ENCODE measurements around the gene PGLYRP2. TPM values are rescaled to one million over a fixed set of nuclear protein-coding genes. Genes with fewer than 3 reads are reported as not detected.

The PGLYRP2 gene
- total RNA-seq, 1 experiment from 2014 or later: not detected

GRCh38 chr19:15502264-15502663 is 23.0 kb upstream of the PGLYRP2 start:
- Mint-ChIP-seq H3K27me3 (ENCODE audit: unreplicated experiment) (peaks cover 81% of the 10 kb centered on the region), H3K9me3 (ENCODE audit: low read depth, unreplicated experiment) (no peaks in the 10 kb centered on the region), H3K27ac (ENCODE audit: unreplicated experiment) (no peak overlapping the region), H3K36me3 (ENCODE audit: insufficient read depth, unreplicated experiment) (no peaks in the 10 kb centered on the region), H3K4me3 (ENCODE audit: low read depth, unreplicated experiment) (no peak overlapping the region), H3K4me1 (ENCODE audit: low read depth, unreplicated experiment) (peaks cover 6% of the 10 kb centered on the region)
- CTCF ChIA-PET: no interaction called here
- no peak for DNase-seq
- TF ChIP-seq, protein P1, sequence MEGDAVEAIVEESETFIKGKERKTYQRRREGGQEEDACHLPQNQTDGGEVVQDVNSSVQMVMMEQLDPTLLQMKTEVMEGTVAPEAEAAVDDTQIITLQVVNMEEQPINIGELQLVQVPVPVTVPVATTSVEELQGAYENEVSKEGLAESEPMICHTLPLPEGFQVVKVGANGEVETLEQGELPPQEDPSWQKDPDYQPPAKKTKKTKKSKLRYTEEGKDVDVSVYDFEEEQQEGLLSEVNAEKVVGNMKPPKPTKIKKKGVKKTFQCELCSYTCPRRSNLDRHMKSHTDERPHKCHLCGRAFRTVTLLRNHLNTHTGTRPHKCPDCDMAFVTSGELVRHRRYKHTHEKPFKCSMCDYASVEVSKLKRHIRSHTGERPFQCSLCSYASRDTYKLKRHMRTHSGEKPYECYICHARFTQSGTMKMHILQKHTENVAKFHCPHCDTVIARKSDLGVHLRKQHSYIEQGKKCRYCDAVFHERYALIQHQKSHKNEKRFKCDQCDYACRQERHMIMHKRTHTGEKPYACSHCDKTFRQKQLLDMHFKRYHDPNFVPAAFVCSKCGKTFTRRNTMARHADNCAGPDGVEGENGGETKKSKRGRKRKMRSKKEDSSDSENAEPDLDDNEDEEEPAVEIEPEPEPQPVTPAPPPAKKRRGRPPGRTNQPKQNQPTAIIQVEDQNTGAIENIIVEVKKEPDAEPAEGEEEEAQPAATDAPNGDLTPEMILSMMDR (IDR thresholded peaks at IDR 0.05; ENCODE audit: unreplicated experiment): no peak
- intact Hi-C loops (cut with micrococcal nuclease; ENCODE audit: unreplicated experiment): no loop called here
- no TSS peak for BruUV-seq (replicated peaks)

GRCh38 chr19:15501596-15501995 is 22.3 kb upstream of the PGLYRP2 start:
- no peak for DNase-seq
- H3K4me1 Mint-ChIP-seq (ENCODE audit: low read depth, unreplicated experiment): peaks cover 6% of the 10 kb centered on the region
- no peak overlapping the region for H3K4me3 Mint-ChIP-seq (ENCODE audit: low read depth, unreplicated experiment)
- H3K36me3 Mint-ChIP-seq (ENCODE audit: insufficient read depth, unreplicated experiment): no peaks in the 10 kb centered on the region
- intact Hi-C loops (cut with micrococcal nuclease; ENCODE audit: unreplicated experiment): no loop called here
- peaks cover 74% of the 10 kb centered on the region for H3K27me3 Mint-ChIP-seq (ENCODE audit: unreplicated experiment)
- CTCF ChIA-PET: no interaction called here
- TF ChIP-seq, protein P1 (IDR thresholded peaks at IDR 0.05; ENCODE audit: unreplicated experiment): no peak
- H3K9me3 Mint-ChIP-seq (ENCODE audit: low read depth, unreplicated experiment): no peaks in the 10 kb centered on the region
- no TSS peak for BruUV-seq (replicated peaks)
- H3K27ac Mint-ChIP-seq (ENCODE audit: unreplicated experiment): no peak overlapping the region

DNA sequence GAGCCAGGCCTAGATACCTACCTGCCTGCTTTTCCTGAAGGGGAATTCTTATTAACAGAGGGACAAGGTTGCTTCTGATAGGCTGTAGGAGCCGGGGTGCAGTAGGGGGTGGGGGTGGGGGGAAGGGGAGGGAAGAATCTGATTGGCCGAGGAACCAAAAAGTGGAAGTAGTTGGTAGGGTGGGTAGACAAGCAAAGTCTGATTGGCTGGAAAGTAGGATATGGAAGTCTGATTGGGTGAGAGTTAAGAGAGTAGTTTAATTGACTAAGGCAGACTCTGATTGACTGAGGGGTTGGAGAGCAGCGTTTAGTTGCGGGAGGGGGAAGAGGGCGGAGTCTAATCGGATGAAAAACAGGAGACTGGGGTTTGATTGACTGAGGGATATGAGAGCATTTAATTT is 19.6 kb upstream of the PGLYRP2 start:
- Mint-ChIP-seq H3K9me3 (ENCODE audit: low read depth, unreplicated experiment) (no peaks in the 10 kb centered on the region), H3K27me3 (ENCODE audit: unreplicated experiment) (peaks cover 47% of the 10 kb centered on the region), H3K4me1 (ENCODE audit: low read depth, unreplicated experiment) (peaks cover 6% of the 10 kb centered on the region), H3K36me3 (ENCODE audit: insufficient read depth, unreplicated experiment) (no peaks in the 10 kb centered on the region), H3K4me3 (ENCODE audit: low read depth, unreplicated experiment) (no peak overlapping the region), H3K27ac (ENCODE audit: unreplicated experiment) (no peak overlapping the region)
- TF ChIP-seq, protein P1 (IDR thresholded peaks at IDR 0.05; ENCODE audit: unreplicated experiment): no peak
- DNase-seq: no peak
- BruUV-seq (replicated peaks): no TSS peak
- CTCF ChIA-PET: no interaction called here
- intact Hi-C loops (cut with micrococcal nuclease; ENCODE audit: unreplicated experiment): no loop called here

GRCh38 chr19:15498156-15498858 is 19.0 kb upstream of the PGLYRP2 start:
- TF ChIP-seq, protein P1 (IDR thresholded peaks at IDR 0.05; ENCODE audit: unreplicated experiment): no peak
- Mint-ChIP-seq H3K27ac (ENCODE audit: unreplicated experiment) (no peak overlapping the region), H3K27me3 (ENCODE audit: unreplicated experiment) (peaks cover 47% of the 10 kb centered on the region), H3K9me3 (ENCODE audit: low read depth, unreplicated experiment) (no peaks in the 10 kb centered on the region), H3K36me3 (ENCODE audit: insufficient read depth, unreplicated experiment) (no peaks in the 10 kb centered on the region), H3K4me3 (ENCODE audit: low read depth, unreplicated experiment) (no peak overlapping the region), H3K4me1 (ENCODE audit: low read depth, unreplicated experiment) (peaks cover 6% of the 10 kb centered on the region)
- CTCF ChIA-PET: no interaction called here
- no TSS peak for BruUV-seq (replicated peaks)
- DNase-seq: no peak
- intact Hi-C loops (cut with micrococcal nuclease; ENCODE audit: unreplicated experiment): no loop called here
